HG03159 (cell line): Measurements from ENCODE around the gene SBK3.
"Not testable (repeated sequence)": the region's sequence is repeated elsewhere in the genome, so short reads cannot be mapped to it uniquely, and the experiment has no call there.

Source experiments
- ATAC-seq: cut with Tn5 transposase; IDR thresholded peaks from one replicate; pipeline ENCODE4 v1.9.1; 2021; ENCODE audit warnings: mild to moderate bottlenecking, moderate library complexity; ENCODE audit not compliant: unreplicated experiment

The SBK3 gene, protein sequence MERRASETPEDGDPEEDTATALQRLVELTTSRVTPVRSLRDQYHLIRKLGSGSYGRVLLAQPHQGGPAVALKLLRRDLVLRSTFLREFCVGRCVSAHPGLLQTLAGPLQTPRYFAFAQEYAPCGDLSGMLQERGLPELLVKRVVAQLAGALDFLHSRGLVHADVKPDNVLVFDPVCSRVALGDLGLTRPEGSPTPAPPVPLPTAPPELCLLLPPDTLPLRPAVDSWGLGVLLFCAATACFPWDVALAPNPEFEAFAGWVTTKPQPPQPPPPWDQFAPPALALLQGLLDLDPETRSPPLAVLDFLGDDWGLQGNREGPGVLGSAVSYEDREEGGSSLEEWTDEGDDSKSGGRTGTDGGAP

DNA sequence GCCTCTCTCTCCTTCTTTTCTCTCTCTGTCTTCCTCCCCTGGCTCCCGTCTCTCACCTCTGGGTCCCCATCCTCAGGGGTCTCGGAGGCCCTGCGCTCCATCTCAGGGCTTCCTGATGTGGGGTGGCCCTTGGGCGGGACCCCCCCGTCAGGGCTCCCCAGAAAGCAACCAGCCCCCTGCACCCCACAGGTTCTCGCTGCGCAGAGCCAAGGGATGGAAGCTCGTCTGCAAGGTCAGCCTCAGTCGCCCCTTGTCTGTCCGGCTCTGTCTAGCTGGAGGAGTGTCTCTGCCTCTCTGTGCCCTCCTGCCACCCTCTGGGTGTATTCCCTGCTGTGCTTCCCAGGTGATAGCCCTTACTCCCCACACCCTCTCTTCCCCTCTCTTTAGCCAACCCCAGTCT is at the start of gene SBK3:
SBK3 (minus strand) TSS at position 101 of the 400 bp plus-strand sequence; CDS start at position 101, 0 bp downstream.
- ATAC-seq: no peak

DNA sequence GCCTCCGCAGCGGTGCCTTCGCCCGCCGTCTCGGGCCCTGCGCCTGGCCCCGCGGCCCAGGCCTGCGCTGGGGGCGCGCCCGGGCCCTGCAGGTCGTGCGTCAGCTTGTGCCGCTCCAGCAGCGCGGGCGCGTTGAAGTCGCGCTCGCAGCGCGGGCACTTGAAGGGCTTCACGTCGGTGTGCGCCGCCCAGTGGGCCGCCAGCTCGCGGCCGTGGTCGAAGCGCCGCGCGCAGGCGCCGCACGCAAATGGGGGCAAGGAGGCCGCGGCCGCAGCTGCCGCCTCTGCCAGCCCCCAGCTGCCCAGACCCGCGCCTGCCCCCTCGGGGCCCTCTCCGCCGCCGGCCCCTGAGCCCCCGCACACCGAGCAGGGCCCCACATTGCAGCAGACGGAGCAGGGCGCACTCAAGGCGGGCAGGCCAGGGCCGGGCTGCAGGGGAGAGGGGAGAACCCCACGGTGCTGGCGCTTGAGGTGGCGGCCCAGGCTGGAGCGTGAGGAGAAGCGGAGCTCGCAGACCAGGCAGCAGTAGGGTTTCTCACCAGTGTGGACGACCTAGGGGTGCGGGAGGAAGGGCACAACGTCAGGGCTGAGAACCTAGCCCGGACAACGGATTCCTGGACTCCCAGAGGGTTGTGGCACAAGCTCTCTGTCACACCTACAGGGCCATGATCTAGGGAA is 47.9 kb upstream of the SBK3 start:
- no peak for ATAC-seq

DNA sequence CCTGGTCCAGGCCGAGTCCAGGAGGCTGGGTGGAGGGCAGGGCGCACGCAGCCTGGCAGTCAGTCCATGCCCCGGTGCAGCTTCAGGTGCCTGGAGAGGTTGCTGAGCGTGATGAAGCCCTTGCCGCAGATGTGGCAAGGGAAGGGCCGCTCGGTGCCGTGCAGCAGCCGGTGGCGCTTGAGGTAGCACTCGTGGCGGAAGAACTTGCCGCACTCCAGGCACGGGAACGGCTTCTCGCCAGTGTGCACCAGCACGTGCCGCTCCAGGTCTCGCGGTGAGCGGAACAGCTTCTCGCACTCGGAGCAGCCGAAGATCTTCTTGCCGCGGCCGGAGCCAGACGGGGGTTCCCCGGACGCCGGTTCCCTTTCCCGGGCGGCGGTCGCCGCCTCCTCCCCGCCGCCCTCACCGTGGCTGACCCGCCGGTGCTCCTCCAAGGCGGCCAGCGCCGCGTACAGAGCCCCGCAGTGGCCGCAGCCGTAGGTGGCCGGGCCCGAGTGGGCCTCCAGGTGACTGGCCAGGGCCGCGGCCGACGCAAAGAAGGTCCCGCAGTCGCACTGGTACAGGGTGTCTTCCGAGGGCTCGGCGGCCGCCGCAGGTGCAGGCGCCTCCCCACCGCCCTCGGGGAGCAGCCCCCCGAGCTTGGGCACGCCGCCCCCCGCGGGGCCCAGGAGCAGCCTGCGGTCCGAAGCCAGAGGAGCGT is 47.2 kb upstream of the SBK3 start:
- ATAC-seq: no peak

DNA sequence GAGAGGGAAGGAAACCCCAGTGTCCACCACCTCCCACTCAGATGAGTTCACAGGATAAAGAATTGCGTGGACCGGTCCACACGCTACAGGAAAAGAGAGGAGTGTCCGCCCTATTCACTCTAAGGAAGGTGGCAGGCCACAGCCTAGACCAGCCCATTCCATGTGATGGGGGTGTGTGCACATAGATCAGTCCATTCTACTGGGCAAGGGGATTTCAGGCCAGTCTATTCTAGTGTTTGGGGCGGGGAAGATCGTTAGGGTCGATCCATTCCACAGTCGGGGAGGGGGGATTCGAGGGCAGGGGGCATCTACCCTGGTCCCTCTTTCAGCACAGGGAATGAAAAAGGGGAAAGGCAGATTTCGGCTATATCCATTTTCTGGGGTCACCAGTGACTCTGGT is 46.2 kb upstream of the SBK3 start:
- ATAC-seq: no peak

DNA sequence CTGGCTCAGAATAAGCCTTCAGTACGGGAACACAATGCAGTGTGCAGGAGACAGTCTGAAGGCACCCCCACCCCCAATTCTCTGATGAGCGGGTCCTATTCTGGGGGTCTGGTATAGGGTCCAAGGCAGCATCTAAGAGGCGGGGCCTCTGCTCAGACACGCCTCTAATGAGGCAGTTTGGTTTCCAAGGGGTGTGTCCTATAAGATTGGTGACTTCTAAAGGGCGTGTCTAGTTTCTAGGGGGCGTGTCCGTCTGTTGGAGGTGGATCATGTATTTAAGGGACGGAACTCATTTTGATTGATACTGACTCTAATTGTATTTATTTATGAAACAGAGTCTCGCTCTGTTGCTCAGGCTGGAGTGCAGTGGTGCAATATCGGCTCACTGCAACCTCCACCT is 45.3 kb upstream of the SBK3 start:
- no peak for ATAC-seq

DNA sequence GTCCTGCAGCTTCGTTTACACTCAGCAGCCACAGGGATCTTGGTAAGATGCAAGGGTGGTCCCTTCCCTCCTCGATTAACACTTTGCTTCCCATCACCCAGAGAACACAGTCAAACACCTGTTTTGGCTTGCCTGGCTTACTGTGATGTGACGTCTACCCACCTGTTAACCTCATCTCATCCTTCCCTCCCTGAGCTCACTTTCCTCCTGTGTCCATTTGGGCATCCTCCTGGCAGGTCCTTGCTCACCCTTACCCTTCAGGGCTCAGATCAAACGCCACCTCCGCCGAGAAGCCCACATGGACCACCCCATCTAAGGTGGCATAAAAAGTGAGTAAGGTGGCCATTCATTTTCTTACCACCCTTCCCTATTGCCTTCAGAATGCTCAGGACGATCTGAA is 44.8 kb upstream of the SBK3 start:
- ATAC-seq: no peak

DNA sequence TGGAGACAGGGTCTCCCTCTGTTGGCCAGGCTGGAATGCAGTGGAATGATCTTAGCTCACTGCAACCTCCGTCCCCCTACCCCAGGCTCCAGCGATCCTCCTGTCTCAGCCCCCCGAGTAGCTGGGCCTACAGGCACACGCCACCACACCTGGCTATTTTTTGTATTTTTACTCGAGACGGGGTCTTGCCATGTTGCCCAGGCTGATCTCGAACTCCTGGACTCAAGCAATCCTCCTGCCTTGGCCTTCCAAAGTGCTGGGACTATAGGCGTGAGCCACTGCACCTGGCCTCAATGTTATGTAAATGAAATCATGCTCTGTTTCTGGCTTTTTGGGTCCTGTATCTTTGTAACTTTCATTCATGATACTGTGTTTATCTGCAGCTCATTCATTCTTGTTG is 43.4 kb upstream of the SBK3 start:
- no peak for ATAC-seq

DNA sequence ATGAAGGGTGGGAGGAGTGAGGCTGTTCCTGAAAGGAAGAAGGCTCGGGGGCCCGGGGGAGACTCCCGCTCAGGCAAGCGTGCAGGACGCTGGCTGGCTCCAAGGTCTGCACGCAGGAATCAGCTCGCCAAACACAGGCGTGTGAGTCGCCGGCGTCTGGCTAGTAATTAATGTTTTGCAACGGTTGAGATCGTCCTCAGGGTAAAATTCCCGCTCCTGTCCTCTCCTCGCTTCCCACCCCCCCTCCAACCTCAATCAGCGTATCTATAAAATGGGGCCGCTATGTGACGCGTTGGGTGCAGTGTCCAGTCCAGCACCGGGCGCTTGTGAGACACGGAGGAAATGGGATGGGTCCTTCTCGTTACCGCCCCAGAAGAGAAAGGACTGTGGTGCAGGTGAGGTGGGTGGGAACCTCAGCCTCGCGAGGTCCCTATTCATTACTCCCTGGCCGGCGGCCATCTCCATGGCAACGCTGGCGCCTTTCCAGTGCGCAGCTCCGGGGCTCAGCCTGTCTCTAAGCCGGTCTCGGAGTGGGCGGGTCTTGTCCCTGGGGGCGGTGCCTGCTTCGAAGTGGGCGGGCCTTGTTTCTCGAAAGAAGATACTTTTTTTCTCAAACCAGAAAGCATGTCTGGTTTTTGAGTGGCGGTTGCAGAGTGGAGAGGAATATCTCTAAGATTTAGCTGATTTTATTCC is 41.8 kb upstream of the SBK3 start:
- peak; percentile 86 for ATAC-seq

DNA sequence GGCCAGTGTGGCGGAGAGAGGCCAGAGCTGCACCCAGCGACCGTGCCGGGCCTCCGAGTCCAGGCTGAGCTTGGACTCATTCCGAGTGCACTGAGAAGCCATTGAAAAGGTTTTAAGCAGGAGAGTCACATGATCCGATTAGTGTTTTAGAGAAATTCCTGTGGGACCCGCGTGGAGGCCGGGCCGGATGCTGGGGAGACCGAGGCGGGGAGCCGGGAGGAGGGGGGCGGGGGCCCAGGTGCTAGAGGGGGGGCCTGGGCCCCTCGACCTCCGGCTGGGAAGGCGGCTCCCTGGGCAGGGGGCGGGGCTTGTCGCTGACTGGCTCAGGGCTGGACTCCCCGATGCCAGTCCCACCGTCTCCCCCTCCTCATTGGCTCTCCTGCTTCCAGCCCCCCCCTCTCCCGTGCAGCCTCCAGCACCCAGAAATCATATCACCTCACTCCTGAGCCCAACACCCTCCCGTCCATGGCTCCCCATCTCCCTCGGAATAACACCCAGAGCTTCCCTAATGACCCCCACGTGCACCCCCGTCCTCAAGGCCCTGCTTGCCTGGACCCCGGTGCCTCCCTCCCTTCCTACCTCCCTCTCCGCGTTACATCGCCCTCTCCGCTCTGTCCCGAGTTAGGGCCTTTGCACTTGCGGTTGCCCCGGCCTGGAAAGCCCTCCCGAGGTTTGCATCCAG is 40.5 kb upstream of the SBK3 start:
- no peak for ATAC-seq

DNA sequence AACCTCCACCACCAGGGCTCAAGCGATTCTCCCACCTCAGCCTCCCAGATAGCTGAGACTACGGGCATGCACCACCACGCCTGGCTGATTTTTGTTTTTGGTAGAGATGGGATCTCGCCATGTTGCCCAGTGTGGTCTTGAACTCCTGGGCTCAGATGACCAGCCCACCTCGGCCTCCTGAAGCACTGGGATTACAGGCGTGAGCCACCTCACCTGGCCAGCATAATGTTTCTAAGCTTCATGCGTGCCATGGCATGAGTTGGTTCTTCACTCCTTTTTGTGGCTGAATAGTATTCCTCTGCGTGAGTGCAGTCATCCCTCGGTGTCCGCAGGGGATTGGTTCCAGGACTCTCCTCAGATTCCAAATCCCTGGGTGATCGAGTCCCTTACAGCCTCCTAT is 39.5 kb upstream of the SBK3 start:
- ATAC-seq: no peak

DNA sequence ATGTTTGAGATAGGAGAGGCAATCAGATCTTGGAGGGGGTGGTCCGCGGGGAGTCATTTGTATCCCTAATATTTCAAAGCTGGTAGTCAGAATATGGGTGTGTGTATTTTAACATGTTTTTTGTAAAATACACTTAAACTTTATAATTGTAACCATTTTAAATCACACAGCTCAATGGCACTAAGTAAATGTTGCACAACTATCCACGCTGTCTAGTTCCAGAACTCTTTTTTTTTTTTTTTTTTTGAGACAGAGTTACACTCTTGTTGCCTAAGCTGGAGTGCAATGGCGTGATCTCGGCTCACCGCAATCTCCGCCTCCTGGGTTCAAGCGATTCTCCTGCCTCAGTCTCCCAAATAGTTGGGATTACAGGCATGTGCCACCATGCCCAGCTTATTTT is 38.6 kb upstream of the SBK3 start:
- not testable (repeated sequence) for ATAC-seq

DNA sequence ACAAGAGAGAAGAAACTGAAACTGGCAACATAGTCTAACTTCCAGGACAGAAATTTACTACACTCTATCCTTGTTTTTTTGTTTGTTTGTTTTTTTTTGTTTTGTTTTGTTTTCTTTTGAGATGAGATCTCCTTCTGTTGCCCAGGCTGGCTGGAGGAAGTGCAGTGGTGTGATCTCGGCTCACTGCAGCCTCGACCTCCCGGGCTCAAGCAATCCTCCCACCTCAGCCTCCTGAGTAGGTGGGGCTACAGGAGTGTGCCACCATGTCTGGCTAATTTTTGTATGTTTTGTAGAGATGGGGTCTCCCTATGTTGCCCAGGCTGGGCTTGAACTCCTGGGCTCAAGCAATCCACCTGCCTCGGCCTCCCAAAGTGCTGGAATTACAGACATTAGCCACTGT is 36.9 kb upstream of the SBK3 start:
- ATAC-seq: not testable (repeated sequence)

DNA sequence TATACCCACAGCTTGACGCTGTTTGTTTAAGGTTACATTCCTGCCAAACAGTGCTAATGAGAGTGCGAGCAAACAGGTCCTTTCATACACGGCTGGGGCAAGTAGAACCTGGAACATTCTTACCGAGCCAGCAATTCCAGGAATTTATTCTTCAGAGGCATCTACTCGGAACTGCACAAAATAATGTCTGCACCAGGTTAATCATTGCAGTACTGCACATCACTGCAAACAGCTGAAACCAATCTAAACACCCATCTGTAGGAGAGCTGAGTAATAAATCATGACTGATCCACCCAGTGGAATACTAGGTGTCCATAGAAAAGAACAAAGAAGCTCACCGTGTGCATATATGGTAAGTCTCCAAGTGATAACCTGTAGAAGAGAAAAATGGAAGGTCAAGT is 36.5 kb upstream of the SBK3 start:
- no peak for ATAC-seq

DNA sequence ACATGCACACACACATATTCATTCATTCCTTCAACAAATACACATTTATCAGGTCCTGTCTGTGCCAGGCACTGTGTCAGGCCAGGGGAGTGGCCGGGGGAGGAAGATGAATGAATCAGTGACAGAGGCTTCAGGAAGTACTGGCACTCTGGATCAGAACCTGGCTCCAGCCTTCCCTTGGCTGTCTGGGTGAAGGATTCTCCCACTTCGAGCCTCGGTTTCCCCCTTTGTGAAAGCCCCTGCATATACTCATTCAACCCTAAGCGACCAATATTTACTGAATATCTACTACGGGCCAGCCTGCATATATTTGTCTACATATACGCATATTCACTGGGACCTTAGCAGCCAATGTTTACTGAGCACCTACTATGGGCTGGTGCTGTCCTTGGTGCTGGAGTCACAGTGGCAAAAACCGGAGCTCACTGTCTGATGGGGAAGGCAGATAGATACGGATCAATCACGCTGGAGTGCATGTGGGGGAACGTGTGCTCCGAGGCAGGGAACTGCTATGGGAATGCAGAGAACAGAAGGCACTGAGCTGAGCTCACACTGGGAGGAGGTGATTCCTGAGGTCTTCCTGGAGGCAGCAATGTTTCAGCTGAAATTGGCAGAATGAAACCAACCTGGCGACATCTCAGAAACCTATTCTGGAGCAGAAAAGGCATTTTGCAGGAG is 35.9 kb upstream of the SBK3 start:
- no peak for ATAC-seq

DNA sequence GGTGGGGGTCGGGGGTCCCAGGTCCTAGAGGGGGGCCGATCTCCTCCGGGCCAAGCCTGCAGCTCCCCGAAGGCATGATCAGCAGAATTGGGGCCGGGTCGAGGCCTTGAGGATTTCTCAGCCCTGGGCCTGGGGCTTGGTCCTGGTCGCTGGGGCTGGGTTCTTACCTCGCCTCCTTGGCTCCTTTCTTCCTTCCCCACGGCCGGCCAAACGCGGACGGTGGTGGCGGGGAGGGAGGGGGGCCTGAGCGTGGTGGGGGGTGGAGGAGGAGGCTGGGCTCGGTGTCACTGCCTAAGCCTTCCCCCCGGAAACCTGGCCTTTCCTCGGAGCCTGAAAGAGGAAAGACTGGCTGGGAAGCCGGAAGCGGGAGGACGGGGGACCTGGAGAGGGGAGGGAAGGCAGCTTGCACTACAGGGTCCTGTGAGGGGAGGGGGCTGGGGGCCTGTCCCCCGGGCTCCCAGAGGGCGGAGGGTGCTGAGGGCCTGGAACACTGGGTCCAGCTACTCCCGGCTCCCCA is 35.3 kb upstream of the SBK3 start, which contains the start of gene ZNF579:
ZNF579 (minus strand) TSS at position 221 of the 517 bp plus-strand sequence. CDS start 1,209 bp downstream, outside the sequence.
- ATAC-seq: no peak

DNA sequence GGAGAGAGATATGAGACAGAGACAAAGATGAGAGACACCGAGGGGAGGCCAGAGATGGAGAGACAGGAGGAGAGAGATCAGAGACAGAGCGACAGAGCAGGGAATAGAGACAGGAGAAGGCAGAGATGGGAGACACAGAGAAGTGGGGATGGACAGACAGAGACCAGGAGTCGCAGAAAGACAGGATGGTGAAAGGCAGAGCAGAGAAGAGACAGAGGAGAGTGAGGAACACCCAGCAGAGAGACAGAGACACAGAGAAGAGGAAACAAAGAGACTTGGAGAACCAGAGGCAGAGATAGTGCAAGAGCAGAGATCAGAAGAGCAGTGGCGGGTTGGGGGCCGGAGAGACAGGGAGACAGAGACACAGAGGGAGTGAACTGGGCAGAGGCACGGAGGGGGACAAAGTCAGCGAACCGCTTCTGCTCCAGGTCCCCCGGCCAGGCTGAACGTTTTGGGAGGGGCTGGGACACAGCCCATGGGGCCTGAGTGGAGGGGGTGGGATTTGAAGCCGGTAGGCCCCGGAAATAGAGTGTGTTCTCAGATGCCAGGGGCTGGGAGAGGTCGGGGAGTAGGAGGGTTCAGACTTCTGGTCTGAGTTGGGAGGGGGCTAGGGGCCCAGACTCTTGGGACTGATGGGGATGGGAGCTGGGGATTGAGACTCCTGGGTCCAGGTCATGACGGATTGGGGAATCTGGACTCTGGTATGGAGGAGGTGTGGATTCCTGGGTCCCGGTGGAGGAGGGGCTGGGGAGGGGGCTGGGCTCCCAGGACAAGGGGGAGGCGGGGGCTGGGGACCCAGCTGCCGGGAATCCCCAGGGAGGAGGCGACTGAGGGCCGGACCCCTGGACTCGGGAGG is 34.7 kb upstream of the SBK3 start:
- ATAC-seq: no peak

DNA sequence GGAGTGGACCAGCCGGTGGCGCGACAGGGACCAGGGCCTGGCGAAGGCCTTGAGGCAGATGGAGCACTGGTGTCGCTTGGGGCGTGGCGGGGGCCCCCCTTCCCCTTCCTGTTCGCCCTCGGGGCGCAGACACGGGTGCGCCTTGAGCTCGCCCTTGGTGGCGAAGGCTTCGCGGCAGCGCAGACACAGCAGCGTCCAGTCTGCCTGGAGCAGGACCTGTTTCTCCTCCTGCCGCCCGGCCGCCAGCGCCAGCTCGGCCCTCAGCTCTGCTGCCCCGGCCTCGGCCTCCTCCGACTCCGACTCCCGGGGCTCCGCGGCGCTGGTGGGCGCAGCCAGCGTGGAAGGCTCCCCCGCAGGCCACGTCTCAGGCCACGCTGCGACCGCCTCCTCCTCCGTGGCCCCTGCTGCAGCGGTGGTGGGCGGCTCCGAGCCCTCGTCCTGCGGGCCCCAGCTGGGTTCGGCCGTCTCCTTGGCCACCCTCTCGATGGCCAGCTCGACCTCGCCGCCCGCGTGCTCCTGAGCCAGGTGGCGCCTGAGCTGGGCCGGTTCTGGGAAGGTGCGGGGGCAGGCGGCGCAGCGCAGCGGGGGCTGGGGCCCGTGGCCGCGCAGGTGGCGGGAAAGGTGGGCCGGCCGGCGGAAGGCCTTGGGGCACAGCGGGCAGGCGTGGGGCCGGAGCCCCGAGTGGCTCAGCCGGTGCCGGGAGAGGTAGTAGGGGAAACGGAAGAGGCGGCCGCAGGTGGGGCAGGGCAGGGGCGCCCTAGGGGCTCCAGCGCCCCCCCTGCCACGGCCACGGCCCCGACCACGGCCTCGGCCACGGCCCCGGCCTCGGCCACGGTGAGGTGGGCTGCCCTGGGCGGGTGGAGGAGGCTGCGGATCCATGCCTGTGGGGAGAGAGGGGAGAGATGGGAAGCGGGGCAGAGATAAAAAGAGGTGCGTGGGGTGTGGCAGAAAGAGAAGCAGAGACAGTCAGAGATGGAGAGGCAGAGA is 33.7 kb upstream of the SBK3 start:
- no peak for ATAC-seq
